Loucy (cell line): ENCODE results near the gene RRAD.
"Not testable (repeated sequence)": the region's sequence is repeated elsewhere in the genome, so short reads cannot be mapped to it uniquely, and the experiment has no call there.

Source experiments
- H2AFZ ChIP-seq: fragments of 200-600 bp; sonication (generic); 2 replicates; pipeline ENCODE4 v1.6.0; 2016; ENCODE audit warnings: antibody characterized with exemption, mild to moderate bottlenecking, low read length, moderate library complexity
- H3F3A ChIP-seq: fragments of 200-600 bp; 2 replicates; pipeline ENCODE4 v1.6.0; 2016; ENCODE audit warnings: antibody characterized with exemption, low read depth, mild to moderate bottlenecking
- H3K27me3 ChIP-seq: fragments of 200-600 bp; sonication (generic); 2 replicates; pipeline ENCODE4 v1.6.1; 2014; ENCODE audit warnings: low read length, mild to moderate bottlenecking; ENCODE audit not compliant: insufficient read depth, poor library complexity, severe bottlenecking
- H3K36me3 ChIP-seq: fragments of 200-600 bp; sonication (generic); 2 replicates; pipeline ENCODE4 v1.6.1; 2016; ENCODE audit warnings: low read length; ENCODE audit not compliant: insufficient read depth
- H3K4me1 ChIP-seq: fragments of 200-600 bp; sonication (generic); 2 replicates; pipeline ENCODE4 v1.5.1; 2014; ENCODE audit warnings: low read length, mild to moderate bottlenecking; ENCODE audit not compliant: insufficient read depth, poor library complexity, severe bottlenecking
- H3K4me2 ChIP-seq: fragments of 200-600 bp; sonication (generic); 2 replicates; pipeline ENCODE4 v1.6.0; 2014; ENCODE audit warnings: antibody characterized with exemption, low read length, low read depth, mild to moderate bottlenecking; ENCODE audit not compliant: poor library complexity, severe bottlenecking
- H3K4me3 ChIP-seq: fragments of 200-600 bp; sonication (generic); 2 replicates; pipeline ENCODE4 v1.5.1; 2014; ENCODE audit warnings: low read length, mild to moderate bottlenecking, mixed read lengths; ENCODE audit not compliant: poor library complexity, severe bottlenecking
- H3K79me2 ChIP-seq: fragments of 200-600 bp; sonication (generic); 2 replicates; pipeline ENCODE4 v1.6.1; 2014; ENCODE audit warnings: low read length; ENCODE audit not compliant: insufficient read depth
- H3K9ac ChIP-seq: fragments of 200-600 bp; sonication (generic); 2 replicates; pipeline ENCODE4 v1.6.0; 2014; ENCODE audit warnings: mild to moderate bottlenecking, low read depth, low read length, moderate library complexity; ENCODE audit not compliant: poor library complexity, severe bottlenecking
- H3K9me2 ChIP-seq: fragments of 200-600 bp; sonication (generic); replicated peaks from 2 replicates; pipeline ENCODE4 v1.6.1; 2016; ENCODE audit warnings: low read depth, low read length, mixed read lengths
- H3K9me3 ChIP-seq: fragments of 200-600 bp; sonication (generic); 2 replicates; pipeline ENCODE4 v1.6.1; 2014; ENCODE audit warnings: mild to moderate bottlenecking, antibody characterized with exemption, low read length, low read depth; ENCODE audit not compliant: insufficient read depth
- H4K20me1 ChIP-seq: fragments of 200-600 bp; sonication (generic); 2 replicates; pipeline ENCODE4 v1.6.0; 2014; ENCODE audit warnings: antibody characterized with exemption, low read length, mild to moderate bottlenecking; ENCODE audit not compliant: insufficient read depth, poor library complexity, severe bottlenecking
- CTCF ChIP-seq: fragments of 200-600 bp; sonication (generic); conservative IDR thresholded peaks from 2 replicates; pipeline ENCODE4 v1.5.1; 2014; ENCODE audit warnings: mild to moderate bottlenecking, antibody characterized with exemption, low read length
- EZH2phosphoT487 ChIP-seq: fragments of 200-600 bp; IDR thresholded peaks from 2 replicates; pipeline ENCODE4 v1.6.1; 2018; ENCODE audit warnings: antibody characterized with exemption, mild to moderate bottlenecking, moderate library complexity, borderline replicate concordance

Gene RRAD

DNA sequence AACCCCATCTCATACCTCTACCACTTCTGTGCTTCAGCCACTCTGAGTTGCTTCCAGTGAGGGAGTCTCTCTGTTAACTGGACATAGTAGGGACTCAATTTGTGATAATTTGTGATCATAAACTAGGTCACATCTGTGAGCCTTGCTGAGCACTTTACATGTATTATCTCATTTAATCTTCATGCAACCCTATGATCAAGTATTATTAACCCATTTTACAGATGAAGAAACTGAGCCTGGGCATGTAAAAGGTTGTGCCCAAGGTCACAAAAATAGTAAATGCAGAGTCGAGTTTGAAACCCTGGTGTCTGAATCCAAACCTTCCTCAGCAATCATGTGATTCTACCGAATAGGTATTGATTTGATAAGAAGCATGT is 26.4 kb downstream of the RRAD start:
- H3K4me1 ChIP-seq = peaks cover 6% of the 10 kb centered on the region
- H3K79me2 ChIP-seq = no peaks in the 10 kb centered on the region
- H3K36me3 ChIP-seq = no peaks in the 10 kb centered on the region
- H3K4me2 ChIP-seq = no peak overlapping the region
- no peaks in the 10 kb centered on the region for H3F3A ChIP-seq
- no peak overlapping the region for H2AFZ ChIP-seq
- no peak overlapping the region for H3K9ac ChIP-seq
- no peaks in the 10 kb centered on the region for H3K27me3 ChIP-seq
- no peak overlapping the region for H3K4me3 ChIP-seq
- H3K9me2 ChIP-seq = no peaks in the 10 kb centered on the region
- TF ChIP-seq CTCF (no peak), EZH2phosphoT487 (no peak)
- no peaks in the 10 kb centered on the region for H3K9me3 ChIP-seq
- H4K20me1 ChIP-seq = no peaks in the 10 kb centered on the region

DNA sequence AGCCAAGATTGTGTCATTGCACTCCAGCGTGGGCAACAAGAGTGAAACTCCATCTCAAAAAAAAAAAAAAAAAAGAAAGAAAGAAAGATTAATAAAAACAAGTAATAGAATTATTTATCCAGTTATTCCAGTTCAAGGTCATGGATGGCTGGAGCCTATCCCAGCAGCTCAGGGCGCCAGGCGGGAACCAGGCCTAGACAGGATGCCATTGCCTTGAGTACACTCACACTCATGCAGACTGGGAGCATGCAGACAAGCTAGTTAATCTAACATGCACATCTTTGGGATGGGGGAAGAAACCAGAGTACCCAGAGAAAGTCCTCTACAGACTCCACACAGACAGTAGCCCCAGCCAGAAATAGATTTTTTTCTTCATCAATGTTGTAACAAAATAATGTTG is 27.1 kb downstream of the RRAD start:
- Histone ChIP-seq H3K4me3 (no peak overlapping the region), H3F3A (no peaks in the 10 kb centered on the region), H2AFZ (no peak overlapping the region), H3K4me1 (peaks cover 6% of the 10 kb centered on the region), H3K9me2 (no peaks in the 10 kb centered on the region), H3K79me2 (no peaks in the 10 kb centered on the region), H3K4me2 (no peak overlapping the region), H3K36me3 (no peaks in the 10 kb centered on the region), H4K20me1 (no peaks in the 10 kb centered on the region), H3K9me3 (no peaks in the 10 kb centered on the region), H3K9ac (no peak overlapping the region), H3K27me3 (no peaks in the 10 kb centered on the region)
- TF ChIP-seq CTCF (no peak), EZH2phosphoT487 (no peak)

- not testable (repeated sequence) for H3K4me2 ChIP-seq, H4K20me1 ChIP-seq, H2AFZ ChIP-seq, H3K9ac ChIP-seq, H3K4me3 ChIP-seq, H3F3A ChIP-seq, H3K79me2 ChIP-seq, H3K9me2 ChIP-seq, H3K9me3 ChIP-seq, H3K36me3 ChIP-seq, H3K27me3 ChIP-seq
- H3K4me1 ChIP-seq = peaks cover 10% of the 10 kb centered on the region
Measured at GRCh38 chr16:66896682-66897081, 28.7 kb downstream of the RRAD start.

DNA sequence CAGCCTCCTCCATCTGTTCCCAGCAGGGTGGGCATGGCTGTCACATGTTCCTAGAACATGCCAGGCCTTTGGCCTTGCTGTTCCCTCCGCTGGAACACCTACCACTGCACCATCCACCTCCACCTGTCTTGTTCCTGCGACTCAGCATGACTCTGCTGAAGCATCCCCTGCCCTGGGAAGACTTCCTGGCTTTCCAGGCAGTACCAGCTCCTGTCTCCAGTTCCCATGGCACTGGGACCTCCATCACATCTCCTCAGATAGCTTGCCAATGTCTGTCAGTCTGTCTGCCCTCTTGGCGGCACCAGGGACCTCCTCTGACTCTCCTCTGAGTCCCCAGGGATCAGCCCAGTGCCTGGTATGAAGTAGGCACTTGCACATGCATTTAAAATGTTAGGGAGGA is 29.3 kb downstream of the RRAD start:
- Histone ChIP-seq H3K4me2 (no peak overlapping the region), H3K79me2 (no peaks in the 10 kb centered on the region), H3K9me2 (no peaks in the 10 kb centered on the region), H3K27me3 (no peaks in the 10 kb centered on the region), H3K4me1 (peaks cover 10% of the 10 kb centered on the region), H2AFZ (no peak overlapping the region), H3K9ac (no peak overlapping the region), H3F3A (no peaks in the 10 kb centered on the region), H3K4me3 (no peak overlapping the region), H3K9me3 (no peaks in the 10 kb centered on the region), H4K20me1 (no peaks in the 10 kb centered on the region), H3K36me3 (no peaks in the 10 kb centered on the region)
- TF ChIP-seq EZH2phosphoT487 = no peak
- TF ChIP-seq CTCF = no peak
